Smooth muscle cell (in vitro differentiated cells): ENCODE data around the gene LGALS16. TPM values are rescaled to one million over a fixed set of nuclear protein-coding genes. Genes with fewer than 3 reads are reported as not detected.

Experiments
- DNase-seq: peaks from one replicate; lab custom pipeline; 2025; ENCODE audit not compliant: unreplicated experiment; lab: John Stamatoyannopoulos, UW
- H2AFZ ChIP-seq: fragments of 200-600 bp; sonication (generic); 2 replicates; pipeline ENCODE4 v1.6.0; 2016; ENCODE audit warnings: antibody characterized with exemption, low read depth, mild to moderate bottlenecking
- H3F3A ChIP-seq: fragments of 200-600 bp; sonication (generic); 2 replicates; pipeline ENCODE4 v1.6.0; 2017; ENCODE audit warnings: antibody characterized with exemption, low read depth
- H3K27ac ChIP-seq: fragments of 200-600 bp; sonication (generic); 2 replicates; pipeline ENCODE4 v1.5.1; 2016; ENCODE audit warnings: low read depth, mild to moderate bottlenecking
- H3K27me3 ChIP-seq: fragments of 200-600 bp; sonication (generic); 2 replicates; pipeline ENCODE4 v1.6.1; 2016; ENCODE audit warnings: low read depth, mild to moderate bottlenecking
- H3K36me3 ChIP-seq: fragments of 200-600 bp; sonication (generic); 2 replicates; pipeline ENCODE4 v1.5.1; 2016; ENCODE audit warnings: low read depth
- H3K4me1 ChIP-seq: fragments of 200-600 bp; sonication (generic); 2 replicates; pipeline ENCODE4 v1.5.1; 2016; ENCODE audit warnings: low read depth
- H3K4me2 ChIP-seq: fragments of 200-600 bp; sonication (generic); 2 replicates; pipeline ENCODE4 v1.6.0; 2016; ENCODE audit warnings: mild to moderate bottlenecking
- H3K4me3 ChIP-seq: fragments of 200-600 bp; sonication (generic); 2 replicates; pipeline ENCODE4 v1.5.1; 2016; ENCODE audit warnings: mild to moderate bottlenecking
- H3K79me2 ChIP-seq: fragments of 200-600 bp; sonication (generic); 2 replicates; pipeline ENCODE4 v1.6.0; 2016; ENCODE audit warnings: low read depth, mild to moderate bottlenecking
- H3K9ac ChIP-seq: fragments of 200-600 bp; sonication (generic); 2 replicates; pipeline ENCODE4 v1.6.0; 2016; ENCODE audit warnings: low read depth
- H3K9me3 ChIP-seq: fragments of 200-600 bp; sonication (generic); replicated peaks from 2 replicates; pipeline ENCODE4 v1.5.1; 2016; ENCODE audit warnings: low read depth
- H4K20me1 ChIP-seq: fragments of 200-600 bp; sonication (generic); 2 replicates; pipeline ENCODE4 v1.6.0; 2016; ENCODE audit warnings: low read depth
- WGBS: methylation state at CpG from one replicate; pipeline ENCODE4 v1.1.7; 2016; ENCODE audit warnings: low lambda C conversion rate; 5-methylcytosine and 5-hydroxymethylcytosine counted together
- polyA plus RNA-seq: library from polyadenylated mRNA; unstranded; fragments of >200 nt; fragmentation: Nextera tagmentation; extraction: Ambion mirVana; gene quantifications from 2 replicates; pipeline ENCODE4 v1.2.1, GENCODE V29; 2016
- total RNA-seq: library from RNA; depleted of rRNA; stranded (reverse); fragments of >200 nt; gene quantifications from 2 replicates; pipeline ENCODE4 v1.2.3, GENCODE V29; 2014
- TF ChIP-seq, protein P1 (sequence below): fragments of 200-600 bp; sonication (generic); IDR thresholded peaks from 2 replicates; pipeline ENCODE4 v1.5.1; 2017; ENCODE audit warnings: borderline replicate concordance, mild to moderate bottlenecking, antibody characterized with exemption; ENCODE audit not compliant: insufficient read depth, poor library complexity, severe bottlenecking

The LGALS16 gene
- total and polyA plus RNA-seq, 2 experiments from 2014 or later = not detected

DNA sequence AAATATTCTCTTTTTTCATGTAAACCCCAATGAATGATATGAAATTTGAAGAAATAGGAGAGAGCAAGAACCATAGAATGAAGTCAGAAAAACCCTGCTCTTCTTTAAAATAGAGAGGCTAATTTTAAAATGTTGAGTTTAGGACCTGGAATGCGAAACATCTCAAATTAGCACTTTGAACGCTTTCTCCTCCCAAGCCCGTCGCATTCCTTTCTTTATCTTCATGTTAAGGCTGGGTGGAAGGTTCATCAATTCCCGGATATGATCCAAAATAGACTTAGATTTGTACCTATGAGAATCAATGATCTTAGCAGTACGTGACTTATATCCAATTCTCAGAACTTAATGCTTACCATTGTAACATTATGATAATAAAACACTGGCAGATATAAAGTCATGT, 24.1 kb upstream of the LGALS16 start:
- Histone ChIP-seq H3K27me3 (no peaks in the 10 kb centered on the region), H4K20me1 (no peaks in the 10 kb centered on the region), H2AFZ (no peak overlapping the region), H3K36me3 (no peaks in the 10 kb centered on the region), H3K4me3 (no peak overlapping the region), H3F3A (no peaks in the 10 kb centered on the region), H3K4me2 (no peak overlapping the region), H3K27ac (no peak overlapping the region), H3K9ac (no peak overlapping the region), H3K4me1 (no peaks in the 10 kb centered on the region), H3K79me2 (no peaks in the 10 kb centered on the region), H3K9me3 (no peaks in the 10 kb centered on the region)
- DNase-seq = no peak
- 34% methylated on average over 6 of the region's 6 CpGs for WGBS
- TF ChIP-seq, protein P1, sequence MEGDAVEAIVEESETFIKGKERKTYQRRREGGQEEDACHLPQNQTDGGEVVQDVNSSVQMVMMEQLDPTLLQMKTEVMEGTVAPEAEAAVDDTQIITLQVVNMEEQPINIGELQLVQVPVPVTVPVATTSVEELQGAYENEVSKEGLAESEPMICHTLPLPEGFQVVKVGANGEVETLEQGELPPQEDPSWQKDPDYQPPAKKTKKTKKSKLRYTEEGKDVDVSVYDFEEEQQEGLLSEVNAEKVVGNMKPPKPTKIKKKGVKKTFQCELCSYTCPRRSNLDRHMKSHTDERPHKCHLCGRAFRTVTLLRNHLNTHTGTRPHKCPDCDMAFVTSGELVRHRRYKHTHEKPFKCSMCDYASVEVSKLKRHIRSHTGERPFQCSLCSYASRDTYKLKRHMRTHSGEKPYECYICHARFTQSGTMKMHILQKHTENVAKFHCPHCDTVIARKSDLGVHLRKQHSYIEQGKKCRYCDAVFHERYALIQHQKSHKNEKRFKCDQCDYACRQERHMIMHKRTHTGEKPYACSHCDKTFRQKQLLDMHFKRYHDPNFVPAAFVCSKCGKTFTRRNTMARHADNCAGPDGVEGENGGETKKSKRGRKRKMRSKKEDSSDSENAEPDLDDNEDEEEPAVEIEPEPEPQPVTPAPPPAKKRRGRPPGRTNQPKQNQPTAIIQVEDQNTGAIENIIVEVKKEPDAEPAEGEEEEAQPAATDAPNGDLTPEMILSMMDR = no peak

DNA sequence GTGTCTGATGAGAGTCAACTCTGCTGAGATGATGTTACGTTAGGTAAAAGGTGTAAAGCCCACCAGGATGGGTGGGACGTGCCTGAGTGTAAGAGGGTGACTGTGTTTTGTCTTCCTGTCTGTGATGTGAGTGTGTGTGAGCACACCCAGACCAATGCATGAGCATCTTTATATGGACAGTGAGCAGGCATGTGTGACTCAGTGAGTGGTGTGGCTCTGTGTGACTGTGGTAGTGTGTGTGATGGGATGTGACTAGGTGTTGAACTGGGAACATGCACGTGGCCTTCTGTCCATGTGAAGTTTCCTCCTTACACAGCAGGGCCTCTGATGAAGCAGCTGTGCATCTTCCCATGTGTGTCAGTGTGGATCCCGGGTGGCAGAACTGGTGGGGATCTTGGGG, 17.8 kb upstream of the LGALS16 start:
- H3K79me2 ChIP-seq = no peaks in the 10 kb centered on the region
- H3K27me3 ChIP-seq = no peaks in the 10 kb centered on the region
- no peak overlapping the region for H3K9ac ChIP-seq
- H3K36me3 ChIP-seq = no peaks in the 10 kb centered on the region
- no peaks in the 10 kb centered on the region for H3K4me1 ChIP-seq
- TF ChIP-seq, protein P1 = no peak
- no peak for DNase-seq
- no peaks in the 10 kb centered on the region for H4K20me1 ChIP-seq
- H2AFZ ChIP-seq = no peak overlapping the region
- H3K4me3 ChIP-seq = no peak overlapping the region
- H3K4me2 ChIP-seq = no peak overlapping the region
- H3F3A ChIP-seq = no peaks in the 10 kb centered on the region
- WGBS = 78% methylated on average over 4 of the region's 4 CpGs
- no peak overlapping the region for H3K27ac ChIP-seq
- no peaks in the 10 kb centered on the region for H3K9me3 ChIP-seq

DNA sequence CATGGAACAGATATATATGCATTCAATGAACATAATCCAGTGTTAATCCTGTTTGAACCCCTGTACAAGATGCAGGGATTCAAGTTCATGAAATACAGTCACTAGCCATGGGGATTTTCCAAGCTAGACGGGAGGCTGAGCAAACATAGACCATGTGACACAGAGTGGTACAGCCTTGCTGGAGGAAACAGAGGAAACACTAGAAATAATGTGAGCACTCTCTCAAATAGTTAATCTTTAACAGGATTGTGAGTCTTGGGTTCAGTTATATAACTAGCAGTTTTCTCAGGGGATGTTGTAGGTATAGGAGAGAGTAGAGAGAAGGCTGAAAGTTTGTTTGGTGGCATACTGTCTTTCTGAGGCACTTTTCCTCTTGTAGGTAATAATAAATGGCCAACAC, 13.9 kb upstream of the LGALS16 start:
- no peak overlapping the region for H3K9ac ChIP-seq
- no peak overlapping the region for H3K4me3 ChIP-seq
- no peaks in the 10 kb centered on the region for H3K4me1 ChIP-seq
- DNase-seq = no peak
- no peaks in the 10 kb centered on the region for H3K9me3 ChIP-seq
- no peak overlapping the region for H3K27ac ChIP-seq
- TF ChIP-seq, protein P1 = no peak
- H3K79me2 ChIP-seq = no peaks in the 10 kb centered on the region
- H3F3A ChIP-seq = no peaks in the 10 kb centered on the region
- no peak overlapping the region for H3K4me2 ChIP-seq
- no peaks in the 10 kb centered on the region for H3K27me3 ChIP-seq
- no peaks in the 10 kb centered on the region for H4K20me1 ChIP-seq
- 46% methylated on average over 1 of the region's 1 CpG for WGBS
- no peaks in the 10 kb centered on the region for H3K36me3 ChIP-seq
- H2AFZ ChIP-seq = no peak overlapping the region

DNA sequence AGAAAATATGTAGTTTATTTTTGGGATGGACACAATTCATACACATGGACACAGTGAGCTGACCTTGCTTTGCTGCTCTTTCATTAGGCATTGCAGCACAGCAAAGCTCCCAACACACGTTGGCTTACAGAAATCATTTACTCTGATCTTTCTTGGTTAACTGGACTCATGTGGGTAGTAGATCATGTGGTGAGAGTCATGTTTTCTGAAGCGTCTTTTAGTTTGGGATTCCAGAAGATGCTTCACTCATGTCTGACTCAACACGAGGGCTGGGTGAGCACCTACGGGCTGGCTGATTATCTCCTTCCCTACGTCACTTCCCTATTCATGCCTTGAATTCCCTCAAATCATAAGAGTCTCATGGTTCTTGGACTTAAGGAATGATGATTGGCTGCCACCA, 12.1 kb upstream of the LGALS16 start:
- H3K4me2 ChIP-seq = no peak overlapping the region
- no peak overlapping the region for H2AFZ ChIP-seq
- H3K9me3 ChIP-seq = no peaks in the 10 kb centered on the region
- H3K79me2 ChIP-seq = no peaks in the 10 kb centered on the region
- no peaks in the 10 kb centered on the region for H3K4me1 ChIP-seq
- H3K9ac ChIP-seq = no peak overlapping the region
- H3K27me3 ChIP-seq = no peaks in the 10 kb centered on the region
- 69% methylated on average over 5 of the region's 5 CpGs for WGBS
- TF ChIP-seq, protein P1 = no peak
- H3F3A ChIP-seq = no peaks in the 10 kb centered on the region
- H3K27ac ChIP-seq = no peak overlapping the region
- no peak for DNase-seq
- no peaks in the 10 kb centered on the region for H4K20me1 ChIP-seq
- H3K4me3 ChIP-seq = no peak overlapping the region
- no peaks in the 10 kb centered on the region for H3K36me3 ChIP-seq
